ENCODE data around the gene S100A7.

- no peak for TF ChIP-seq CTCF (conservative IDR thresholded peaks at IDR 0.05; ENCODE audit: low read length)
- TF ChIP-seq EZH2phosphoT487 (IDR thresholded peaks at IDR 0.05; ENCODE audit: borderline replicate concordance) = no peak
These were observed 47.6 kb upstream of the S100A7 start for GRCh38 chr1:153507926-153508583.

All from Loucy (cell line).